ENCODE data around the gene RPS14.

GRCh38 chr5:150468206-150468605 lies 18.7 kb upstream of the RPS14 start:
- TF ChIP-seq REST (IDR thresholded peaks at IDR 0.05; ENCODE audit: borderline replicate concordance) (no peak), CTCF (IDR thresholded peaks at IDR 0.05; ENCODE audit: poor library complexity, severe bottlenecking) (no peak)

All from neural cell (in vitro differentiated cells).